Mucosa of descending colon (tissue), 3 donors: ENCODE data around the gene MAML3. TPM values are rescaled to one million over a fixed set of nuclear protein-coding genes. Genes with fewer than 3 reads are reported as not detected.

Source experiments
- ATAC-seq: fragments of 200-7000 bp; cut with Tn5 transposase; one replicate; pipeline ENCODE4 v1.9.1; 2020; ENCODE audit warnings: mild to moderate bottlenecking, moderate library complexity
- DNase-seq, 3 donors: peaks; one replicate each; pipeline ENCODE4 v3.0.0-alpha.2; 2020
- H3K36me3 ChIP-seq: fragments of 200-600 bp; one replicate; pipeline ENCODE4 v1.8.0; 2021; ENCODE audit warnings: low read depth, mild to moderate bottlenecking
- H3K4me1 ChIP-seq: fragments of 200-600 bp; one replicate; pipeline ENCODE4 v1.8.0; 2021; ENCODE audit warnings: low read depth, mild to moderate bottlenecking
- H3K4me3 ChIP-seq: fragments of 200-600 bp; one replicate; pipeline ENCODE4 v1.8.0; 2021; ENCODE audit warnings: mild to moderate bottlenecking
- H3K9me3 ChIP-seq: fragments of 200-600 bp; one replicate; pipeline ENCODE4 v1.8.0; 2021; ENCODE audit warnings: mild to moderate bottlenecking
- CTCF ChIP-seq: fragments of 200-600 bp; IDR thresholded peaks from one replicate; pipeline ENCODE4 v1.8.0; 2022; ENCODE audit warnings: antibody characterized with exemption, mild to moderate bottlenecking
- intact Hi-C, 2 donors: fragments of 100-400 bp; cut with DNase I in 1 of 2; cut with micrococcal nuclease in 1 of 2; formaldehyde crosslinking; loops; one replicate each; pipeline versions ENCODE4 v1.11.0 to v1.11.1; 2022; cut with DNase I, micrococcal nuclease
- total RNA-seq, 3 donors: library from RNA; stranded (reverse); fragmentation: NEBNext Ultra II Directional in 2 of 3; extraction: Animal tissue kit (Norgen Biotek cat#: 25700) in 2 of 3; gene quantifications; one replicate each; pipeline versions ENCODE4 v1.2.1 to v1.2.4, GENCODE V29; 2021 to 2023
- donor health status: DM: no; HTN: no; CAD: no; lungs with moderate emphysema.
- donor health status: DM: no; HTN: no; CAD: no.
- donor health status: DM: no; HTN: yes; CAD: no.

The MAML3 gene
- total RNA-seq, 3 donors from 2014 or later, result 10.4 to 23.5 (median 14.8) TPM

- no peak for DNase-seq
- no peak for TF ChIP-seq CTCF
- intact Hi-C loops, result no loop called here
- Histone ChIP-seq H3K9me3 (no peaks in the 10 kb centered on the region), H3K4me1 (peaks cover 10% of the 10 kb centered on the region), H3K36me3 (no peaks in the 10 kb centered on the region), H3K4me3 (no peak overlapping the region)
- ATAC-seq, result no peak
Measured at GRCh38 chr4:139917896-139918295, 236.1 kb downstream of the MAML3 start.

GRCh38 chr4:139916041-139916440, 237.9 kb downstream of the MAML3 start:
- peaks cover 10% of the 10 kb centered on the region for H3K4me1 ChIP-seq
- intact Hi-C loops, result no loop called here
- DNase-seq, result no peak
- ATAC-seq, result no peak
- no peak overlapping the region for H3K4me3 ChIP-seq
- no peaks in the 10 kb centered on the region for H3K36me3 ChIP-seq
- no peaks in the 10 kb centered on the region for H3K9me3 ChIP-seq
- TF ChIP-seq CTCF, result no peak

DNA sequence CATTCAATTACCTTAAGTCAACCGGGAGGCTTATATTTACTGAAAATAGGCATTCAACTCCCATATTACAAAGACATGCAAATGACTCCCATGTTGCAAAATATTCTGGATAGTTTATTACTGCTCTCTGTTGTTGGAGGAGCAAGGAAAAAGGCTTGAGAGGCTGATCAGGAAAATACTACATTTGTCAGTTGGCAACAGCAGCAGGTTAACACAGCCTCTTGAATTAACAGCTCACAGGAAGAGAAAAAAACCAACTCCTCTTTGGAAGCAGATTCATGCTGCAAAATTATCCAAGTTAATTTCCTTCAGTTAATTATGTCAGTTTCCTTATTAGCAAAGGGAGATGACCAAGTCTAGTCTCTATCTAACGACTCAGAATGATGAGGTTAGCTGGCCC, 238.9 kb downstream of the MAML3 start:
- no peak for TF ChIP-seq CTCF
- Histone ChIP-seq H3K4me3 (no peak overlapping the region), H3K9me3 (no peaks in the 10 kb centered on the region), H3K36me3 (no peaks in the 10 kb centered on the region), H3K4me1 (peaks cover 10% of the 10 kb centered on the region)
- DNase-seq (no peak), ATAC-seq (no peak)
- intact Hi-C loops, result no loop called here

DNA sequence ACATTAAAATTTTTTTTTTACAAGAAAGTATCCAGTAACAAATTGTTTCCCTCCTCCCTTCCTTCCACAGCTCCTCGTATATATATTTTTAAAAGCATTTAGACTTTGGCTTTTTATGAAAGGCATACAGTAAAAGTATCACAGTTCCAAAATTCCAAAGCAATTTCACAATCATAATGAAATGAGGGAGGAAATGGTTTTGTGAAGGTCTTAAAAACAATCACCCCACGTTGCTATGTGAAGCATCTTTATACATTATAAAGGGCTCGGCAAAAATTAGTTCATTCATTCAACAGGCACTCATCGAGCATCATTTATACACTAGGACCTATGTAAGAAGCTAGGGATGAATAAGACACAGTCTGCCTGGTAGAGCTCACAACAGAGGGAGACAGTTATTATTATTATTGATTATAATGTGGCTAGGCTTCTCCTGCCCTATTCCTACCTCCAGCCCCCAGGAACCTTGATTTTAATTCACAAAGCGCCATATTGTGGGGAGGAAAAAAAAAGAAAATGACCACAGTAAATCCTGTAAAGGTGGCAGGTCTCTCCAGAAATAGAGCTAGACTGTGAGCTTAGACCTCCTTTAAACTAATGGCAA, 239.9 kb downstream of the MAML3 start:
- no peaks in the 10 kb centered on the region for H3K9me3 ChIP-seq
- DNase-seq (no peak), ATAC-seq (peak; percentile 18)
- H3K4me3 ChIP-seq, result no peak overlapping the region
- TF ChIP-seq CTCF, result no peak
- intact Hi-C loops, result no loop called here
- H3K4me1 ChIP-seq, result peaks cover 10% of the 10 kb centered on the region
- H3K36me3 ChIP-seq, result no peaks in the 10 kb centered on the region

DNA sequence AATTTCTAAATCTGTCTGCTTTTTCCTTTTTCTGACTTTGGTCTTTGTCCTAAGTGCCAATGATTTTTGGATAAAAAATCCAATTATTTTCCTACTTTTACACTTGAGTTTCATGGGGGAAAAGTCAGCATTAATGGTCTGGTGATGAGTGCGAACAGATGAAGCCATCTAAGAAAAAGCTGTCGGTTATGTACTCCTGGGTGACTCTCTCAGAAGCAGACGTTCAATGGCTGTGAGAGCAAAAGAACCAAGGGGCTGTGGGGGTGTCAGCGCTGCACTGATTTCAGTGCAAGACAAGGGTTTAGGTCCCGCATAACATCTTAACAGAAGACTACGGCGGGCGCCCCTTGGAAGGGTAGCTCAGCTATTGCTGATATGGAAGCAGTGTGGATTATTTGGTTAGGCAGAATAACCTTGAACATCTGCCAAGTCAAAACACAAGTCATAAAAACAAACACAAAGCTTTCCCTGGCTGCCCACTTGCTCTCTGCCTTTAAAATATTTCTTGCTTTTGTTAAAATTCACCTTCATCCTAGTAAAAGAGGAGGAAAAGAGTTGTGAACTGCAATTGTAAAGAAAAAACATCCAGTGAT, 240.5 kb downstream of the MAML3 start:
- intact Hi-C loops, result no loop called here
- TF ChIP-seq CTCF, result no peak
- ATAC-seq (peak; percentile 60), DNase-seq (peak in 2 of 3 donors; percentile 24 to 38)
- peaks cover 10% of the 10 kb centered on the region for H3K4me1 ChIP-seq
- no peak overlapping the region for H3K4me3 ChIP-seq
- no peaks in the 10 kb centered on the region for H3K9me3 ChIP-seq
- H3K36me3 ChIP-seq, result no peaks in the 10 kb centered on the region
